ENCODE data around the gene USP9X. TPM values are rescaled to one million over a fixed set of nuclear protein-coding genes. Genes with fewer than 3 reads are reported as not detected.

The USP9X gene, protein sequence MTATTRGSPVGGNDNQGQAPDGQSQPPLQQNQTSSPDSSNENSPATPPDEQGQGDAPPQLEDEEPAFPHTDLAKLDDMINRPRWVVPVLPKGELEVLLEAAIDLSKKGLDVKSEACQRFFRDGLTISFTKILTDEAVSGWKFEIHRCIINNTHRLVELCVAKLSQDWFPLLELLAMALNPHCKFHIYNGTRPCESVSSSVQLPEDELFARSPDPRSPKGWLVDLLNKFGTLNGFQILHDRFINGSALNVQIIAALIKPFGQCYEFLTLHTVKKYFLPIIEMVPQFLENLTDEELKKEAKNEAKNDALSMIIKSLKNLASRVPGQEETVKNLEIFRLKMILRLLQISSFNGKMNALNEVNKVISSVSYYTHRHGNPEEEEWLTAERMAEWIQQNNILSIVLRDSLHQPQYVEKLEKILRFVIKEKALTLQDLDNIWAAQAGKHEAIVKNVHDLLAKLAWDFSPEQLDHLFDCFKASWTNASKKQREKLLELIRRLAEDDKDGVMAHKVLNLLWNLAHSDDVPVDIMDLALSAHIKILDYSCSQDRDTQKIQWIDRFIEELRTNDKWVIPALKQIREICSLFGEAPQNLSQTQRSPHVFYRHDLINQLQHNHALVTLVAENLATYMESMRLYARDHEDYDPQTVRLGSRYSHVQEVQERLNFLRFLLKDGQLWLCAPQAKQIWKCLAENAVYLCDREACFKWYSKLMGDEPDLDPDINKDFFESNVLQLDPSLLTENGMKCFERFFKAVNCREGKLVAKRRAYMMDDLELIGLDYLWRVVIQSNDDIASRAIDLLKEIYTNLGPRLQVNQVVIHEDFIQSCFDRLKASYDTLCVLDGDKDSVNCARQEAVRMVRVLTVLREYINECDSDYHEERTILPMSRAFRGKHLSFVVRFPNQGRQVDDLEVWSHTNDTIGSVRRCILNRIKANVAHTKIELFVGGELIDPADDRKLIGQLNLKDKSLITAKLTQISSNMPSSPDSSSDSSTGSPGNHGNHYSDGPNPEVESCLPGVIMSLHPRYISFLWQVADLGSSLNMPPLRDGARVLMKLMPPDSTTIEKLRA (N-terminal part only)
- total RNA-seq, result 107 and 114 TPM in 2 replicates

DNA sequence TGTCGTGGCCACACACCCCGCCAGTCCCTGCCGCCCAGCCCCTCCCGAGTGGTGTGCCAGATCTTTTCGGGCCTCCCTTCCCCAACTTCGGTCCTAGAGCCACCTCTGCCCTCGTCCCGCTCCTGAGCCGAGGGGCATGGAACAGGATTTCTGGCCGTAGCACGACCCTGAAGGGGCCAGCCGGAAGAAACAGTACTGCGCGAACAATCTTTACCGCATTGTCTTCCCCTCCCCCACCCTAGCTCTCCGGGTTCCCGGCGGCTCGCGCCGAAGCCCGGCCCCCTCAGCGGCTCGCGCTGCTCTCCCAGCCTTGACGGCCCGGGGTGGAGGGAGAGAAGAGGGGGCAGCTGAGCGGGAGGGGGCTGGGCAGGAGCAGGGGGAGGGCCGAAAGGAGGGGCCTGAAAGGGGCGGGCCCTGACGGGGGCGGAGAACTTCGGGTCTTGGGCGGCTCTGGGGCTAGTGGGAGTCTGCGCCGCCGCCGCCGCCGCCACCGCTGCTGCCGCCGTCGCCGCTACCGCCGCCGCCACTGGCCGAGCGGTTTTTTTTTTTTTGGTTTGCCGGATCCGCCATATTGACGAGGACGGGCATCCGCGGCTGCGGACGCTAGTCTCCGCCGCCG is at the start of gene USP9X:
Gene USP9X, plus strand, starts transcription at position 553 of the 619 bp plus-strand sequence. CDS start 38,184 bp downstream, outside the sequence.

Other genes starting within 250 kb of the USP9X start
- 242 and 256 TPM in 2 replicates for gene DDX3X, start 248.7 kb downstream of the USP9X start, total RNA-seq